ENCODE data around the gene CHCHD4. TPM values are rescaled to one million over a fixed set of nuclear protein-coding genes. Genes with fewer than 3 reads are reported as not detected.
"Not testable (repeated sequence)": the region's sequence is repeated elsewhere in the genome, so short reads cannot be mapped to it uniquely, and the experiment has no call there.

CHCHD4 gene
- total RNA-seq, 1 donor from 2014 or later: 9.8 TPM

DNA sequence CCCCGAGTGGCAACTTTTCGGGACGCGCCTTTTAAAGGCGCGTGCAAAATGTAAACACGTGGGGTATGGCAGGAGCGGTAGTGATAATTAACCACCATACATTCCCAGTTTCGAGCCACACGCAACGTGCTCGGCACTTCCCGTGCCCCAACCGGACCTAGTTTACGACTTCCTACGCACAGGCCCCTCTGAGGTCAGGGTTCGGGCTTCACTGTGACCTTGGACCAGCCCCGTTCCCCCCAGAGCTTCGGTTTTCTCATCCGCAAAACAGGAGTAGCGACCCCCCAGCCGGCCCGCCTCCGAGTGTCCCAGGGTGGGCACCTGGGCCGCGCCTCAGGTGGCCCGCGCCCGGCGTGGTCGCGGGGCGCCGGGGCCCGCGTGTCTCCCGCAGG, 451 bp downstream of the CHCHD4 start:
- CTCF ChIA-PET: interaction anchor here (2.0 to 3.3 kb wide), 2 partner anchors 54 to 227 kb away, joined by 5 to 12 read pairs; partner anchors contain the start of genes LSM3 and XPC
- no peak for TF ChIP-seq CTCF (IDR thresholded peaks at IDR 0.05)
- Mint-ChIP-seq H3K4me1 (peaks cover 40% of the 10 kb centered on the region), H3K27ac (peak overlapping the region; percentile 87), H3K4me3 (peak overlapping the region; percentile 94), H3K36me3 (ENCODE audit: low read depth) (peaks cover 40% of the 10 kb centered on the region), H3K9me3 (no peaks in the 10 kb centered on the region), H3K27me3 (no peaks in the 10 kb centered on the region)
- intact Hi-C loops (cut with micrococcal nuclease): loop anchor here (1.0 to 10.0 kb wide), 8 partner anchors 20 to 941 kb away; partner anchors contain the start of genes LSM3, MRPS25, SLC6A6 and XPC
- peak; percentile 22 for ATAC-seq (ENCODE audit: low read depth)
- POLR2A ChIA-PET: interaction anchor here (0.9 to 3.9 kb wide), 10 partner anchors 13 to 1283 kb away, joined by 3 to 61 read pairs (median 4); partner anchors contain the start of genes CCDC174, LSM3, MRPS25 and RPL32
- DNase-seq: no peak

- ChIA-PET CTCF (interaction anchor here (2.0 to 3.3 kb wide), 2 partner anchors 55 to 227 kb away, joined by 5 to 12 read pairs; partner anchors contain the start of genes LSM3 and XPC), POLR2A (interaction anchor here (0.7 to 3.9 kb wide), 8 partner anchors 13 to 823 kb away, joined by 3 to 61 read pairs (median 4); partner anchors contain the start of genes CCDC174, LSM3 and XPC)
- TF ChIP-seq CTCF (IDR thresholded peaks at IDR 0.05): no peak
- ATAC-seq (ENCODE audit: low read depth): no peak
- Mint-ChIP-seq H3K27me3 (no peaks in the 10 kb centered on the region), H3K4me3 (peak overlapping the region; percentile 94), H3K27ac (peak overlapping the region; percentile 87), H3K36me3 (ENCODE audit: low read depth) (peaks cover 38% of the 10 kb centered on the region), H3K4me1 (peaks cover 40% of the 10 kb centered on the region), H3K9me3 (no peaks in the 10 kb centered on the region)
- no peak for DNase-seq
- intact Hi-C loops (cut with micrococcal nuclease): loop anchor here (1.0 to 10.0 kb wide), 8 partner anchors 21 to 942 kb away; partner anchors contain the start of genes LSM3, MRPS25, SLC6A6 and XPC
These were observed 1.1 kb downstream of the CHCHD4 start for GRCh38 chr3:14123308-14124222.

DNA sequence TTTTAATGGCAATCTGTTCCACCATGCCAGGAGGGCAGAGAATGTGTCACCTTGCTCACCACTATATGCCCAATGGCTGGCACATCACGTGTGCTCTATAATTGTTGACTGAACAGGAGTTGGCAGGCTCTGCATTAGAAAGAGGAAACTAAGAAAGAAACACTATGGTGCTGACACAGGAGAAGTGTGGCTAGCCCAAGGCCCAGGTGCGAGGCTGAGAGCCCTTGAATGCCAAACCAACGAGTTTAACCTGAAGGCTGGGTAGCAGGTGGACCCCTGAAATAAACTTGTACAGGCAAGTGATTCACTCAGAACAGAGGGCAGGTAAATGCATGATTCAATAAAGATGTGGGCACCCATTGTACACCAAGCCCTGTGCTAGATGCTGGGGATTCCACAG, 2.4 kb downstream of the CHCHD4 start:
- no peak for DNase-seq
- H3K9me3 Mint-ChIP-seq: no peaks in the 10 kb centered on the region
- CTCF ChIA-PET: no interaction called here
- H3K27ac Mint-ChIP-seq: no peak overlapping the region
- ATAC-seq (ENCODE audit: low read depth): no peak
- intact Hi-C loops (cut with micrococcal nuclease): loop anchor here (10.0 kb wide), 1 partner anchor 468 kb away; no protein-coding TSS in a partner anchor
- no peak for TF ChIP-seq CTCF (IDR thresholded peaks at IDR 0.05)
- no peaks in the 10 kb centered on the region for H3K27me3 Mint-ChIP-seq
- H3K4me3 Mint-ChIP-seq: peak overlapping the region; percentile 62
- H3K4me1 Mint-ChIP-seq: peaks cover 37% of the 10 kb centered on the region
- POLR2A ChIA-PET: interaction anchor here (0.6 to 3.9 kb wide), 2 partner anchors 56 to 1081 kb away, joined by 9 to 61 read pairs; partner anchors contain the start of genes LSM3 and XPC
- H3K36me3 Mint-ChIP-seq (ENCODE audit: low read depth): peaks cover 35% of the 10 kb centered on the region

- no peak overlapping the region for H3K27ac Mint-ChIP-seq
- DNase-seq: no peak
- intact Hi-C loops (cut with micrococcal nuclease): loop anchor here (10.0 kb wide), 1 partner anchor 467 kb away; no protein-coding TSS in a partner anchor
- ChIA-PET CTCF (no interaction called here), POLR2A (no interaction called here)
- H3K4me3 Mint-ChIP-seq: no peak overlapping the region
- H3K27me3 Mint-ChIP-seq: no peaks in the 10 kb centered on the region
- no peak for TF ChIP-seq CTCF (IDR thresholded peaks at IDR 0.05)
- H3K36me3 Mint-ChIP-seq (ENCODE audit: low read depth): peaks cover 35% of the 10 kb centered on the region
- ATAC-seq (ENCODE audit: low read depth): no peak
- peaks cover 33% of the 10 kb centered on the region for H3K4me1 Mint-ChIP-seq
- H3K9me3 Mint-ChIP-seq: no peaks in the 10 kb centered on the region
These were observed 2.8 kb downstream of the CHCHD4 start for GRCh38 chr3:14121859-14122258.

DNA sequence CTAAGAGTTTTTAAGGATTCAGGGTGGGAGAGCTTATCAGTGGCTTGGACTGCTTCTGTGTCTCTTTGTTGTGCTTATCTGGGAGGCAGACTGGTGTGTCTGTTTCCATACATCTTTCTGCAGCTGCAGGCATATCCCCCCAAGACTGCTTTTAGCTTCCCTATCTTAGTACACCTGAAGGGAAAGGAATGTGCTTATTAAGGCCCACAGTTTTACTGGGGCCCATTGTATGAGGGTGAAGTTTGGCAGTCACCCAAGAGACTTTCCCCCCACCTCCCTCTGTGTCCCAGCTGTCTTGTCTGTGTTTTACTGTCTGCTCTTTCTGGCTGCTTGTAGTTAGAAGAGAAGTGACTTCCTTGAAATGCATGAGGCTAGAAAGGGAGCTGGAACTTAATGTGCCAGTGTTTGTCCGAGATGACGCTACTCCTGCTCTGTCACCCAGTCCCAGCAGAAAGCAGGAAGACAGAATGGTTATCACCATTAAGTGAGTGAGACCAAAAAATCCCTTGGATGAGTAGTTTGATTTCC, 3.7 kb downstream of the CHCHD4 start:
- H3K9me3 Mint-ChIP-seq; DNase-seq; H3K27ac Mint-ChIP-seq; ATAC-seq (ENCODE audit: low read depth); CTCF ChIA-PET; H3K27me3 Mint-ChIP-seq; H3K4me3 Mint-ChIP-seq: not testable (repeated sequence)
- Mint-ChIP-seq H3K4me1 (peaks cover 24% of the 10 kb centered on the region), H3K36me3 (ENCODE audit: low read depth) (peaks cover 38% of the 10 kb centered on the region)
- intact Hi-C loops (cut with micrococcal nuclease): loop anchor here (10.0 kb wide), 1 partner anchor 466 kb away; no protein-coding TSS in a partner anchor
- POLR2A ChIA-PET: interaction anchor here (0.8 kb wide), 1 partner anchor 531 kb away, joined by 3 read pairs; the partner anchor contains the start of gene CCDC174
